ENCODE results near the gene NEUROD2. TPM values are rescaled to one million over a fixed set of nuclear protein-coding genes. Genes with fewer than 3 reads are reported as not detected.

Gene NEUROD2
- total and polyA plus RNA-seq, 10 donors, result under 0.01 to 0.03 TPM; not detected in 8

DNA sequence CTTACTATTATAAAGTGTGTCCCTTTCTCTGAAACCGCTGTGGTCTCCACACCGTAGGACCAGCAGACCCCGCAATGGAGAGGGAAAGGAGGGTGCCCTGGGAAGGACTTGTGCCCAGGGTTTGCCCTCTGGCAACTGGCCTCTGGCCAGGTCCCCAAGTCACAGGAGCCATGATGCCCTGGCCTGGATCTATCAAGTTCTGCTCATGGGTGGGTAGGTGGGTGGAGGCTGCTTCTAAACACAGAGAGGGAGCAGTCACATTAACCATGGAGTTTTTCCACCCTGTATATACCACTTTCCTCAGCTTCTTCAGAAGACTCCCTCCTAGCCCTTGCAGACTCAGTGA lies 9.4 kb upstream of the NEUROD2 start:
- WGBS, 5 donors, result 76 to 97% (median 87%) methylated on average over 1 to 3 of the region's 3 CpGs
- H3K27me3 ChIP-seq (replicated peaks in 1 of 7), result peaks cover 0 to 83% (median 13%) of the 10 kb centered on the region in 7 donors
- intact Hi-C loops (cut with DNase I; ENCODE audit: low total_unique reads), result no loop called here
- no peak for DNase-seq
- H3K9me3 ChIP-seq, result no peaks in the 10 kb centered on the region
- H3K27ac ChIP-seq, result no peak overlapping the region
- H3K4me1 ChIP-seq, result peaks cover 0 to 30% (median 24%) of the 10 kb centered on the region in 6 donors
- TF ChIP-seq, protein P1, sequence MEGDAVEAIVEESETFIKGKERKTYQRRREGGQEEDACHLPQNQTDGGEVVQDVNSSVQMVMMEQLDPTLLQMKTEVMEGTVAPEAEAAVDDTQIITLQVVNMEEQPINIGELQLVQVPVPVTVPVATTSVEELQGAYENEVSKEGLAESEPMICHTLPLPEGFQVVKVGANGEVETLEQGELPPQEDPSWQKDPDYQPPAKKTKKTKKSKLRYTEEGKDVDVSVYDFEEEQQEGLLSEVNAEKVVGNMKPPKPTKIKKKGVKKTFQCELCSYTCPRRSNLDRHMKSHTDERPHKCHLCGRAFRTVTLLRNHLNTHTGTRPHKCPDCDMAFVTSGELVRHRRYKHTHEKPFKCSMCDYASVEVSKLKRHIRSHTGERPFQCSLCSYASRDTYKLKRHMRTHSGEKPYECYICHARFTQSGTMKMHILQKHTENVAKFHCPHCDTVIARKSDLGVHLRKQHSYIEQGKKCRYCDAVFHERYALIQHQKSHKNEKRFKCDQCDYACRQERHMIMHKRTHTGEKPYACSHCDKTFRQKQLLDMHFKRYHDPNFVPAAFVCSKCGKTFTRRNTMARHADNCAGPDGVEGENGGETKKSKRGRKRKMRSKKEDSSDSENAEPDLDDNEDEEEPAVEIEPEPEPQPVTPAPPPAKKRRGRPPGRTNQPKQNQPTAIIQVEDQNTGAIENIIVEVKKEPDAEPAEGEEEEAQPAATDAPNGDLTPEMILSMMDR (IDR thresholded peaks at IDR 0.05 in 8 of 11, conservative IDR thresholded peaks at IDR 0.05 in 3 of 11), result no peak
- TF ChIP-seq POLR2A (IDR thresholded peaks at IDR 0.05), result no peak
- no peak for TF ChIP-seq POLR2AphosphoS5 (IDR thresholded peaks at IDR 0.05)
- no peaks in the 10 kb centered on the region for H3K36me3 ChIP-seq
- peak overlapping the region in 6 of 8 donors; percentile 38 to 83 (median 50) for H3K4me3 ChIP-seq

DNA sequence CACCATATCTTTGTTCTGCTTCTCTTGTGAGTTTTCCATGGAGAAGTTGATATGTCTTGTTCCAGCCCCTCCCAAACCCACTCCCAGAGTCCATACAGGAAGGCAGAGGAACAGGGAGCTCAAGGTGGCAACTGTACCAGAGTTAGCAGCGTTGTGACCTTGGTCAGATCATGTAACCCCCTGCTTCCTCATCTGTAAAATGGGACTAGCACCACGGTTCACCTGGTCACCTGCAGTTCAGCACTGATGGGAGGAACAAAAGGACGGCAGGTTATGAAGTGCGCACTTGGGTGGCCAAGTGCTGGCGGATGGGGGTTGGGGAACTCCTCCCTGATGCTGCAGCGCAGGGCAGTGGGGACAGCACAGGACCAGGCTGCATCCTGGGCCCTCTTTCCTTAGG lies 7.7 kb upstream of the NEUROD2 start:
- WGBS, 5 donors, result 51 to 61% (median 52%) methylated on average over 6 of the region's 6 CpGs
- TF ChIP-seq POLR2AphosphoS5 (IDR thresholded peaks at IDR 0.05) (no peak), POLR2A (IDR thresholded peaks at IDR 0.05) (no peak)
- TF ChIP-seq, protein P1 (IDR thresholded peaks at IDR 0.05 in 8 of 11, conservative IDR thresholded peaks at IDR 0.05 in 3 of 11), result no peak
- H3K36me3 ChIP-seq, result no peaks in the 10 kb centered on the region
- no peak overlapping the region for H3K4me3 ChIP-seq
- peaks cover 0 to 23% (median 17%) of the 10 kb centered on the region in 6 donors for H3K4me1 ChIP-seq
- intact Hi-C loops (cut with DNase I; ENCODE audit: low total_unique reads), result no loop called here
- H3K9me3 ChIP-seq, result no peaks in the 10 kb centered on the region
- no peak overlapping the region for H3K27ac ChIP-seq
- no peak for DNase-seq
- peaks cover 0 to 89% (median 13%) of the 10 kb centered on the region in 7 donors for H3K27me3 ChIP-seq (replicated peaks in 1 of 7)

DNA sequence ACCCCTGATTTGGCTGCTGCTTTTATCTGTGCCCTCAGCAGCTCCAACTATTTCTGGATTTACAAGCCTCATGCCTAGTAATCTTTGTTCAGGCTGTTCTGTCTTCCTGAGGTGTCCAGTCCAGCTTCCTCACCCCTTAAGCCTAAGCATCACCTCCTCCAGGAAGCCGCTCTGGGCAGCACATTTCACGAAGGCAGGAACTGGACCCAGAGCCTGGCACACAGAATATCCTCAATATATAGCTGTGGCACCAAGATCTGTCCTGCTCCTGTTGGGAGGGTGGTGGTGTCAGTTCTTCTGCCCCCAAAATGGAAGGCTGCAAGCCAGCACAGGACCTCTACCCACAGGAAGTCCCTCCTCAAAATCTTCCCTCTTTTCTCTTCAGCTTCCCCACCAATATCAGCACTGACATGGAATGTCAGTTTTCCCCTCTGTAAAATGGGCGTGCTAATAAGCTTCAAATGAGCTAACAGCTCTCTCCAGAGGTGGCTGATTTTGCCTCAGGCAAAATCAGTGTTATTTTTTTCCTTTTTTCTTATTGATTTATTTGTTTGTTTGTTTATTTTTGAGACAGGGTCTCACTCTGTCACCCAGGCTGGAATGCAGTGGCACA lies 6.9 kb upstream of the NEUROD2 start:
- H3K9me3 ChIP-seq, result no peaks in the 10 kb centered on the region
- H3K27me3 ChIP-seq (replicated peaks in 1 of 7), result peaks cover 0 to 97% (median 13%) of the 10 kb centered on the region in 7 donors
- H3K4me3 ChIP-seq, result no peak overlapping the region
- TF ChIP-seq, protein P1 (IDR thresholded peaks at IDR 0.05 in 8 of 11, conservative IDR thresholded peaks at IDR 0.05 in 3 of 11), result no peak
- TF ChIP-seq POLR2AphosphoS5 (IDR thresholded peaks at IDR 0.05), result no peak
- TF ChIP-seq POLR2A (IDR thresholded peaks at IDR 0.05), result no peak
- 80 to 88% (median 85%) methylated on average over 3 of the region's 3 CpGs for WGBS, 5 donors
- no peak overlapping the region for H3K27ac ChIP-seq
- no peak for DNase-seq
- intact Hi-C loops (cut with DNase I; ENCODE audit: low total_unique reads), result no loop called here
- H3K36me3 ChIP-seq, result no peaks in the 10 kb centered on the region
- peaks cover 0 to 23% (median 17%) of the 10 kb centered on the region in 6 donors for H3K4me1 ChIP-seq

DNA sequence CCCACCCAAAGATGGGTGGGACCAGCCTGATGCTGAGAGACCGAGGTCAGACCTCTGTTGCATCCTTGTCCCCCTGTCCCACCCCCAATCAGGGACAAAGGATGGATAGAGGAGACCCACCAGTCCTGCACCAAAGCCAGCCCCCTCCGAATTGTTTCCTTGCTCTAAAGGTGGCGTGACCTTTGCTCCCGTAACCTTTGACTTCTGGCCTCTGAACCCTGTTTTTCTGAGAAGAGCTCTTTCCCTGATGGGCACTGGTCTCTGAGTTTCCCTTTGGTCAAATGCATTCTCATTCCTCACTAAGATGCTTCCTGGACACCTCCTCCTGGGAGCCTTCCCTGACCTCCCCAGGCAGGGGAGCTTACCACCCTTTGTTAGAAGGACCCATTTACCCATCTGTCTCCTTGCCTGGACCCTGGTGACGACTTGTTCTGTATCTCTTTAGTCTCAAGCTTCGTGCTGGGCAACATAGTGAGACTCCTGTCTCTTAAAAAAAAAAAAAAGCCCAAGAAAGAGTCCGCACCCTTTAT lies 5.3 kb upstream of the NEUROD2 start:
- Histone ChIP-seq H3K4me1 (peaks cover 0 to 16% (median 9%) of the 10 kb centered on the region in 6 donors), H3K27me3 (replicated peaks in 1 of 7) (peaks cover 2 to 99% (median 27%) of the 10 kb centered on the region in 7 donors), H3K27ac (no peak overlapping the region), H3K9me3 (no peaks in the 10 kb centered on the region), H3K36me3 (no peaks in the 10 kb centered on the region), H3K4me3 (no peak overlapping the region)
- 70 to 83% (median 80%) methylated on average over 7 of the region's 7 CpGs for WGBS, 5 donors
- TF ChIP-seq POLR2AphosphoS5 (IDR thresholded peaks at IDR 0.05) (no peak), POLR2A (IDR thresholded peaks at IDR 0.05) (no peak)
- TF ChIP-seq, protein P1 (IDR thresholded peaks at IDR 0.05 in 8 of 11, conservative IDR thresholded peaks at IDR 0.05 in 3 of 11), result no peak
- intact Hi-C loops (cut with DNase I; ENCODE audit: low total_unique reads), result no loop called here
- no peak for DNase-seq

Measured in spleen (tissue), 11 donors.